GM10266 (cell line): ENCODE data around the gene ZFP36L1.

Experiments
- DNase-seq: peaks from one replicate; pipeline ENCODE4 v3.0.0; 2012; ENCODE audit errors: extremely low spot score
- CTCF ChIP-seq: IDR thresholded peaks from 2 replicates; pipeline ENCODE4 v1.5.1; 2012; ENCODE audit warnings: mild to moderate bottlenecking, low read depth; ENCODE audit not compliant: control insufficient read depth, insufficient read depth; ENCODE audit errors: missing control alignments

The ZFP36L1 gene

GRCh38 chr14:68820999-68821683 is 28.3 kb upstream of the ZFP36L1 start:
- TF ChIP-seq CTCF: no peak
- peak; percentile 64 for DNase-seq

GRCh38 chr14:68820536-68820935 is 27.7 kb upstream of the ZFP36L1 start:
- no peak for DNase-seq
- TF ChIP-seq CTCF: no peak

GRCh38 chr14:68820119-68820518 is 27.3 kb upstream of the ZFP36L1 start:
- no peak for DNase-seq
- no peak for TF ChIP-seq CTCF

- no peak for TF ChIP-seq CTCF
- DNase-seq: no peak
Observed at GRCh38 chr14:68819260-68819691, 26.4 kb upstream of the ZFP36L1 start.

GRCh38 chr14:68817506-68818212 is 24.8 kb upstream of the ZFP36L1 start:
- no peak for TF ChIP-seq CTCF

GRCh38 chr14:68816943-68817430 is 24.1 kb upstream of the ZFP36L1 start:
- no peak for DNase-seq
- TF ChIP-seq CTCF: no peak

More at GRCh38 chr14:68817506-68818212, 24.8 kb upstream of the ZFP36L1 start:
- DNase-seq: no peak
